SK-N-SH (cell line): Measurements from ENCODE around the gene CLGN. TPM values are rescaled to one million over a fixed set of nuclear protein-coding genes. Genes with fewer than 3 reads are reported as not detected.

ENCODE experiments used
- CTCF ChIA-PET: fragments of 300-600, 350-600 bp; formaldehyde crosslinking; extraction: SDS; loops from one replicate; lab custom pipeline; 2021; lab: Yijun Ruan, JAX
- POLR2A ChIA-PET: fragments of 350-600 bp; sonication (Branson Sonifier 250); formaldehyde crosslinking; extraction: SDS; loops from one replicate; lab custom pipeline; 2020; ENCODE audit warnings: antibody characterized with exemption, inconsistent platforms; lab: Yijun Ruan, JAX
- DNase-seq: peaks from one replicate; pipeline ENCODE4 v3.0.0; 2012
- H2AFZ ChIP-seq: fragments of 200-600 bp; sonication (generic); 2 replicates; pipeline ENCODE4 v1.8.1; 2016; ENCODE audit warnings: antibody characterized with exemption, mild to moderate bottlenecking, low read depth
- H3F3A ChIP-seq: fragments of 200-600 bp; sonication (generic); replicated peaks from 2 replicates; pipeline ENCODE3; 2016; ENCODE audit warnings: antibody characterized with exemption, mild to moderate bottlenecking; ENCODE audit not compliant: insufficient read depth
- H3K27ac ChIP-seq, 2 experiments: fragments of 200-500 bp in 1 of 2; fragments of 200-600 bp in 1 of 2; sonication (Bioruptor generic) in 1 of 2; sonication (generic), shearing (Covaris generic) in 1 of 2; 2 replicates each; pipeline versions ENCODE4 v1.5.1 to v1.6.1; 2014 to 2016; ENCODE audit warnings: low read depth in 2 of 2, inconsistent platforms in 1 of 2, low read length in 1 of 2, mild to moderate bottlenecking in 1 of 2, mixed read lengths in 1 of 2
- H3K27me3 ChIP-seq: fragments of 200-600 bp; sonication (generic), shearing (Covaris generic); 2 replicates; pipeline ENCODE4 v1.6.1; 2016; ENCODE audit warnings: mixed run types; ENCODE audit not compliant: insufficient read depth
- H3K36me3 ChIP-seq, 2 experiments: fragments of 200-500 bp in 1 of 2; fragments of 200-600 bp in 1 of 2; sonication (Bioruptor generic) in 1 of 2; sonication (generic) in 1 of 2; replicated peaks in 1 of 2; 2 replicates each; pipeline versions ENCODE3 to v1.5.1; 2014 to 2016; ENCODE audit warnings: low read length in 1 of 2, mild to moderate bottlenecking in 1 of 2; ENCODE audit not compliant: insufficient read depth in 2 of 2, control insufficient read depth in 1 of 2
- H3K4me1 ChIP-seq, 2 experiments: fragments of 200-500 bp in 1 of 2; fragments of 200-600 bp in 1 of 2; sonication (Bioruptor generic) in 1 of 2; sonication (generic), shearing (Covaris generic) in 1 of 2; 2 replicates each; pipeline versions ENCODE4 v1.5.1 to v1.6.1; 2014 to 2016; ENCODE audit warnings: low read depth in 1 of 2, low read length in 1 of 2, mixed run types in 1 of 2; ENCODE audit not compliant: insufficient read depth in 2 of 2, control insufficient read depth in 1 of 2
- H3K4me2 ChIP-seq: fragments of 200-600 bp; sonication (generic), shearing (Covaris generic); 2 replicates; pipeline ENCODE4 v1.6.1; 2017; ENCODE audit warnings: mixed run types
- H3K4me3 ChIP-seq, 2 experiments: fragments of 200-500 bp in 1 of 2; fragments of 200-600 bp in 1 of 2; sonication (Bioruptor generic) in 1 of 2; sonication (generic), shearing (Covaris generic) in 1 of 2; 2 replicates each; pipeline versions ENCODE4 v1.5.1 to v1.8.1; 2014 to 2016; ENCODE audit warnings: low read depth in 2 of 2, inconsistent platforms in 1 of 2, low read length in 1 of 2, mild to moderate bottlenecking in 1 of 2, mixed read lengths in 1 of 2, moderate library complexity in 1 of 2
- H3K79me2 ChIP-seq: fragments of 200-600 bp; sonication (generic); 2 replicates; pipeline ENCODE4 v1.8.1; 2017; ENCODE audit warnings: mild to moderate bottlenecking; ENCODE audit not compliant: insufficient read depth
- H3K9ac ChIP-seq: fragments of 200-600 bp; sonication (generic); 2 replicates; pipeline ENCODE4 v1.6.1; 2017; ENCODE audit warnings: mixed run types
- H3K9me2 ChIP-seq: fragments of 200-600 bp; sonication (generic); 2 replicates; pipeline ENCODE4 v1.6.1; 2017; ENCODE audit warnings: mixed run types
- H3K9me3 ChIP-seq: fragments of 200-600 bp; sonication (generic); 2 replicates; pipeline ENCODE4 v1.6.1; 2017; ENCODE audit warnings: mixed run types, mild to moderate bottlenecking, moderate library complexity
- H4K20me1 ChIP-seq: fragments of 200-600 bp; sonication (generic); 2 replicates; pipeline ENCODE4 v1.6.1; 2017; ENCODE audit warnings: mild to moderate bottlenecking, mixed run types; ENCODE audit not compliant: insufficient read depth
- CHD2 ChIP-seq: fragments of 150-350 bp; IDR thresholded peaks from 2 replicates; pipeline ENCODE4 v1.6.1; 2018; ENCODE audit warnings: low read length; ENCODE audit not compliant: partially characterized antibody
- ELF1 ChIP-seq: IDR thresholded peaks from 2 replicates; pipeline ENCODE4 v1.4.0; 2012
- FOSL2 ChIP-seq: IDR thresholded peaks from 2 replicates; pipeline ENCODE4 v1.4.0; 2012; ENCODE audit warnings: low read depth, mild to moderate bottlenecking, moderate library complexity, borderline replicate concordance
- FOXJ3 ChIP-seq: sonication (generic); formaldehyde crosslinking; IDR thresholded peaks from 2 replicates; pipeline ENCODE4 v1.5.1; 2020; ENCODE audit warnings: mild to moderate bottlenecking, missing genetic modification reagents
- GABPA ChIP-seq: IDR thresholded peaks from 2 replicates; pipeline ENCODE4 v1.4.0; 2012; ENCODE audit warnings: low read depth, mild to moderate bottlenecking
- MAX ChIP-seq: IDR thresholded peaks from 2 replicates; pipeline ENCODE4 v1.4.0; 2012; ENCODE audit warnings: low read depth
- MXI1 ChIP-seq: IDR thresholded peaks from 2 replicates; pipeline ENCODE4 v1.6.1; 2012; ENCODE audit warnings: mild to moderate bottlenecking, low read depth, low read length, improper control_type of control experiment
- NRF1 ChIP-seq: IDR thresholded peaks from 2 replicates; pipeline ENCODE4 v1.6.1; 2012; ENCODE audit warnings: low read depth, mild to moderate bottlenecking, low read length
- POLR2AphosphoS5 ChIP-seq: IDR thresholded peaks from 2 replicates; pipeline ENCODE4 v1.6.1; 2012; ENCODE audit warnings: low read depth, low read length
- RAD21 ChIP-seq: IDR thresholded peaks from 2 replicates; pipeline ENCODE4 v1.6.1; 2012; ENCODE audit warnings: mild to moderate bottlenecking, low read length
- REST ChIP-seq: IDR thresholded peaks from 2 replicates; pipeline ENCODE4 v1.6.1; 2012; ENCODE audit warnings: mild to moderate bottlenecking, low read depth, low read length, moderate library complexity
- SMC3 ChIP-seq: IDR thresholded peaks from 2 replicates; pipeline ENCODE4 v1.6.1; 2012; ENCODE audit warnings: low read depth, low read length, improper control_type of control experiment
- TAF1 ChIP-seq: IDR thresholded peaks from 2 replicates; pipeline ENCODE4 v1.6.1; 2012; ENCODE audit warnings: low read depth, mild to moderate bottlenecking, low read length, moderate library complexity, borderline replicate concordance
- USF1 ChIP-seq: IDR thresholded peaks from 2 replicates; pipeline ENCODE4 v1.4.0; 2012; ENCODE audit warnings: low read depth, borderline replicate concordance
- USF2 ChIP-seq: fragments of 150-350 bp; IDR thresholded peaks from 2 replicates; pipeline ENCODE4 v1.6.1; 2017; ENCODE audit warnings: antibody characterized with exemption, low read length, low read depth, borderline replicate concordance
- WGBS: methylation state at CpG from one replicate; pipeline ENCODE4 v1.1.6; 2017; ENCODE audit warnings: low lambda C conversion rate; 5-methylcytosine and 5-hydroxymethylcytosine counted together
- polyA plus RNA-seq, 3 experiments: library from polyadenylated mRNA; depleted of rRNA; stranded (reverse); fragments of >200 nt; gene quantifications; 2 replicates each; pipeline ENCODE4 v1.2.3, GENCODE V29; 2012
- TF ChIP-seq, protein P1 (sequence below): fragments of 200-600 bp; sonication (generic); IDR thresholded peaks from 2 replicates; pipeline ENCODE4 v1.6.1; 2017; ENCODE audit warnings: antibody characterized with exemption, mild to moderate bottlenecking, moderate library complexity

Gene CLGN
- polyA plus RNA-seq, 1 of the 3 experiments (the other 2 are of a cell fraction) = 0.72 TPM

GRCh38 chr4:140359562-140360427 is 67.7 kb downstream of the CLGN start:
- no peak overlapping the region for H2AFZ ChIP-seq
- CTCF ChIA-PET = interaction anchor here (0.6 to 11.0 kb wide), 114 partner anchors 9 to 855 kb away, joined by 3 to 171 read pairs (median 4); partner anchors contain the start of genes CLGN, ELMOD2, RNF150 and SCOC
- H3K9ac ChIP-seq = no peak overlapping the region
- no peaks in the 10 kb centered on the region; a peak in 1 of 4 replicates for H3K4me1 ChIP-seq
- TF ChIP-seq SMC3 (peak; percentile 57), POLR2AphosphoS5 (no peak), RAD21 (peak; percentile 75)
- TF ChIP-seq, protein P1, sequence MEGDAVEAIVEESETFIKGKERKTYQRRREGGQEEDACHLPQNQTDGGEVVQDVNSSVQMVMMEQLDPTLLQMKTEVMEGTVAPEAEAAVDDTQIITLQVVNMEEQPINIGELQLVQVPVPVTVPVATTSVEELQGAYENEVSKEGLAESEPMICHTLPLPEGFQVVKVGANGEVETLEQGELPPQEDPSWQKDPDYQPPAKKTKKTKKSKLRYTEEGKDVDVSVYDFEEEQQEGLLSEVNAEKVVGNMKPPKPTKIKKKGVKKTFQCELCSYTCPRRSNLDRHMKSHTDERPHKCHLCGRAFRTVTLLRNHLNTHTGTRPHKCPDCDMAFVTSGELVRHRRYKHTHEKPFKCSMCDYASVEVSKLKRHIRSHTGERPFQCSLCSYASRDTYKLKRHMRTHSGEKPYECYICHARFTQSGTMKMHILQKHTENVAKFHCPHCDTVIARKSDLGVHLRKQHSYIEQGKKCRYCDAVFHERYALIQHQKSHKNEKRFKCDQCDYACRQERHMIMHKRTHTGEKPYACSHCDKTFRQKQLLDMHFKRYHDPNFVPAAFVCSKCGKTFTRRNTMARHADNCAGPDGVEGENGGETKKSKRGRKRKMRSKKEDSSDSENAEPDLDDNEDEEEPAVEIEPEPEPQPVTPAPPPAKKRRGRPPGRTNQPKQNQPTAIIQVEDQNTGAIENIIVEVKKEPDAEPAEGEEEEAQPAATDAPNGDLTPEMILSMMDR = peak; percentile 93
- no peaks in the 10 kb centered on the region for H3K79me2 ChIP-seq
- no peaks in the 10 kb centered on the region for H3K36me3 ChIP-seq
- H3K4me3 ChIP-seq = peak overlapping the region in 1 of 2 experiments; percentile 7; a peak in 1 of 4 replicates
- peak; percentile 57 for DNase-seq
- H3K9me2 ChIP-seq = no peaks in the 10 kb centered on the region
- no peak overlapping the region for H3K27ac ChIP-seq
- no peaks in the 10 kb centered on the region for H3F3A ChIP-seq
- POLR2A ChIA-PET = interaction anchor here (1.3 kb wide), 1 partner anchor 14 kb away, joined by 4 read pairs; the partner anchor contains the start of gene SCOC
- H3K27me3 ChIP-seq = no peaks in the 10 kb centered on the region; the same call in 1 of the 2 replicates
- 29% methylated on average over 7 of the region's 7 CpGs for WGBS
- H3K4me2 ChIP-seq = no peak overlapping the region
- no peaks in the 10 kb centered on the region for H4K20me1 ChIP-seq
- H3K9me3 ChIP-seq = no peaks in the 10 kb centered on the region

DNA sequence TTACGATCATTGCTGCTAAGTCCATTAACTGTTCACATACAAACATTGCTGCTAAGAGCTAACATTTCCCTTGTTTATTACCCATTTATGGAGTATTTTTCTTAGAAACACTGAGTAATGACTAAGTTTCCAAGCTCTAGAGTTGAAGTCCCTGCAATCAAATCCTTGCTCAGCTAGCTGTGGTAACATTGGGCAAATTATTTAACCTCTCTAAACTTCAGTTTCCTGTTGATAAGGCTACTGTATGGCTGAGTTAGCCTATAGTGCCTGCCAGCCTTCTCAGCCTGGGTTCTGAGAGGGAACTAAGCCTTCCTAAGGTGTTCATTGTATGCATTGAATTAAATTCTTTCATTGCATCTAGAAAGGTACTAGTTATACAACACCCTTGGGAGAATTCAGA is 69.2 kb downstream of the CLGN start:
- Histone ChIP-seq H3K27me3 (no peaks in the 10 kb centered on the region; the same call in 1 of the 2 replicates), H3F3A (no peaks in the 10 kb centered on the region), H3K9me3 (no peaks in the 10 kb centered on the region), H2AFZ (no peak overlapping the region), H3K36me3 (no peaks in the 10 kb centered on the region), H3K79me2 (no peaks in the 10 kb centered on the region), H3K4me3 (no peak overlapping the region), H3K9ac (no peak overlapping the region), H3K9me2 (no peaks in the 10 kb centered on the region), H3K27ac (no peak overlapping the region), H4K20me1 (no peaks in the 10 kb centered on the region), H3K4me2 (no peak overlapping the region), H3K4me1 (no peaks in the 10 kb centered on the region; a peak in 1 of 4 replicates)
- CTCF ChIA-PET = interaction anchor here (3.1 to 11.0 kb wide), 4 partner anchors 8 to 701 kb away, joined by 40 to 171 read pairs (median 62); no protein-coding TSS in a partner anchor
- POLR2A ChIA-PET = interaction anchor here (0.7 kb wide), 1 partner anchor 194 kb away, joined by 3 read pairs; no protein-coding TSS in a partner anchor
- no peak for DNase-seq
- WGBS = 4% methylated on average over 1 of the region's 1 CpG
- TF ChIP-seq ELF1 (no peak), REST (no peak), NRF1 (no peak), MAX (no peak), GABPA (no peak), RAD21 (no peak), USF2 (no peak), USF1 (no peak), CHD2 (no peak), FOSL2 (no peak), MXI1 (no peak), FOXJ3 (CRISPR knock-in tag) (no peak), TAF1 (no peak)
